Retina (tissue), 1 donor: Measurements from ENCODE around the gene DSTYK.

ENCODE experiments used
- DNase-seq: peaks from one replicate; pipeline ENCODE4 v3.0.0-alpha.2; 2016

DSTYK gene

GRCh38 chr1:205211169-205211838, at the start of gene DSTYK:
Gene DSTYK, minus strand, starts transcription at chr1:205211702. Its CDS starts 167 bp downstream, at chr1:205211535.
- DNase-seq = peak; percentile 94

- no peak for DNase-seq
Measured at GRCh38 chr1:205259998-205260397, 48.5 kb upstream of the DSTYK start.

DNA sequence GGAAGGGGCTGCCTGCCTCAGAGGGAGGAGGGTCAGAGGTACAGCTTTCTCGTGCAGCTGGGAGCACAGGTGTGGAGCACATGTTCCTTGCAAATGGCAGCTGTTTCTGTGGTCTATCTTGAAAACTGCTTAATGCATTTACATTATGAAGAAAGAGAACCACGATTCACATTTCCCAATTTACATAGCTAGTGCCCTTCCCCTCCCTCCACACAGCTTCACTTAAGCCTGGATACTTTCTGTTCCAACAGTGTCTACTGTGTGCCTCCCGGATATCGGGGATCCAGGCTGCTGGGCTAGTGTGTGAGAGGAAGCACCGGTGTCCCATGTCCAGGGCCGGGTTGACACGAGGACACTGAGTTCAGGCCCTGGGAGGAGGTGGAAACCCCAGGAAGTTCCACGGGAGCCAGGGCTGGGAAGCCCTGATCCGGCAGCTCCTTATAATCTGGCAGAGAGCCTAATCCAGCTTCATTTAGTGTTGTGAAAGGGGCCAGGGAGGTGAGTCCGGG, 47.9 kb upstream of the DSTYK start:
- no peak for DNase-seq

DNA sequence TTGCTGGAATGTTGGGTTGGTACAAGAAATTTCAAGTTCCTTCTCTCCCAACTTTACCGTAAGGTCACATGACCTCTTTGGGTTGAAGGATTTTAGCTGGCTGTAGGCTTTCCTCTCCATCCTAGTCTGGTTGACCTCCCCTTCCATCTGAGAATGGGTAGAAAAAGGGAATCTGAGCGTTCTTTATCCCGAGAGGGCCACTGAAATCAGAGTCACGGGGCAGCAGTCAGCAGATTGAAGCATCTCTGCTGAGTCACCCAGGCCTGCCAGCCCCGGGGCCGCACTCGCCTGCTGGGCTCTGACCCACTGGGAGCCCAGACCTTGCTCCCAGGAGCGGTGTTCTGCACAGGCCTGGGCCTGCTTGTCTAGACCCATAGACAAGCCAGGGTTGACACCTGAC, 47.2 kb upstream of the DSTYK start:
- no peak for DNase-seq

- no peak for DNase-seq
Measured at GRCh38 chr1:205258261-205258691, 46.8 kb upstream of the DSTYK start.

DNA sequence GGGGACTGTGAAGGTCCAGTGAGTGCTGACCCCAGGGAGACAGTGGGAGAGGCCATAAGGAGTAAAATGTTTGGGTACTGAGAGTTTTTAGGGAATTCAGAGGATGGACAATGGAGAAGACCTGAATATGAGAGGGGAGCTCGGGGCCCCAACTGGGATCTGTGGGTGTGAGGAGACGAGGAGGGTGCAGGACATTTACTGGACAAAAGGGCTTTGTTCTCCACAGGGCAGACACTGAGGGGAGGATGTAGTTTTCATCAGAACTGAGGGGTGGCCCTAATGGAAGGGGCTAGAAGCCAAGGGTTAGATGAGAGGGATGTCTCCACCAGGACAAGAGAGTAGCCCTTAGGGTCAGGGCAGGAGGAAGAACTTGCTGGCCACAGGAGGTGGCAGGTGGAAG, 46.2 kb upstream of the DSTYK start:
- DNase-seq = no peak

- no peak for DNase-seq
Measured at GRCh38 chr1:205256951-205257625, 45.6 kb upstream of the DSTYK start.

- peak; percentile 86 for DNase-seq
Measured at GRCh38 chr1:205255941-205256780, 44.7 kb upstream of the DSTYK start.

- DNase-seq = no peak
Measured at GRCh38 chr1:205251576-205251975, 40.1 kb upstream of the DSTYK start.

- no peak for DNase-seq
Measured at GRCh38 chr1:205250699-205251098, 39.2 kb upstream of the DSTYK start.

DNA sequence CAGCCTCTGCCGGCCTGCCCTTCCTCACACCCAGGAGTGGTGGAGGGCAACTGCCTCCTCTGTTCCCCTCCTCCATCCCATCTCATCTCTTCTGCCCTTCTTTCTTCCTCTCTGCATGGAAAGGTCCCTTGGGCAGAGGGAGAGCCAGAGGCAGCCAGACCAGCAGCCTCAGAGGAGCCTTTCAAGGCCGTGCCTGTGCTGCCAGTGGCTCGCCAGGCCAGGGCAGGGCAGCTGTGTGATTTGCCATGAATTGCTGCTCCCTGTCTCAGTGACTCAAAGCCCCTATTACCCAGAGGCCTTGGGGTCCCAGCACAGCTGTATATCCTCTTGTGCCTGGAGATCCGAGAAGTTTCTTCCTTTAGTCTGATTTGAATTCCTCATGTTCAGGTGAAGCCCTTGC, 38.1 kb upstream of the DSTYK start:
- DNase-seq = no peak

- no peak for DNase-seq
Measured at GRCh38 chr1:205248793-205249601, 37.5 kb upstream of the DSTYK start.

GRCh38 chr1:205247130-205247921, 35.8 kb upstream of the DSTYK start:
- peak; percentile 56 for DNase-seq

DNA sequence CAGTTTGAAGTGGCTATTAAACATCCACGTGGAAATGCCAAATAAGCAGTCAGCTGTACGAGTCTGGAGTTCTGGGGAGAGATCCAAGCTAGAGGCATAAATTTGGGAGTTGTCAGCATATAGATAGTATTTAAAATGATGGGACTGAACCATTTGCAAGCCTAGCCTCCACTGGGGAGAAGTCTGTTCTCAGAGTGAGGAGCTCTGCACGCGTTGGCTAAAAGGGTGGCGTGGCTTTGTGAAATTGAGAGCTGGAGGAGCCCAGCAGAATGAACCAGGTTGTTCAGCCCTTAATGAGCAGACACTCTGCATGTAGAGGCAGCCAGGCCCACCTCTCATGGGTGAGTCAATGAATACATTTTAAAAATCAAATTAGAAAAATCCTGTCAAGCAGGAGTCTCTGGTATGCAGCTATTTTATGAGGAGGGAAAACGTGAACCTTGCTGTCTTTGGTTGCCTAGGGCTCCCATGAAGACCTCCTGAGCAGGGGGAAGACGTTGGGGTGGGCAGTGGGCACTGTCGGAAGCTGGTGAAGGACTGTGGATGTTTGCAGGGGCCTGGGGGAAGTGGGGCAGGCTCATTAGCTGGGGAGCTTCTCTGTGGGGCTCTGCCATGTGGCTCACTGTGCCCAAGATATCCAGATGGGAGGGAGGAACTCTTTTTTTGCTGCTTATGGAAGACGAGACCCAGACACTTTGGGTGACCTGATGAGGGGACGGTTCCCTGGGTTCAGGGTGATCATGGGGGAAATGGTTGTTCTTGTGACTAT, 35.0 kb upstream of the DSTYK start:
- DNase-seq = no peak

GRCh38 chr1:205245096-205245495, 33.6 kb upstream of the DSTYK start:
- DNase-seq = no peak

DNA sequence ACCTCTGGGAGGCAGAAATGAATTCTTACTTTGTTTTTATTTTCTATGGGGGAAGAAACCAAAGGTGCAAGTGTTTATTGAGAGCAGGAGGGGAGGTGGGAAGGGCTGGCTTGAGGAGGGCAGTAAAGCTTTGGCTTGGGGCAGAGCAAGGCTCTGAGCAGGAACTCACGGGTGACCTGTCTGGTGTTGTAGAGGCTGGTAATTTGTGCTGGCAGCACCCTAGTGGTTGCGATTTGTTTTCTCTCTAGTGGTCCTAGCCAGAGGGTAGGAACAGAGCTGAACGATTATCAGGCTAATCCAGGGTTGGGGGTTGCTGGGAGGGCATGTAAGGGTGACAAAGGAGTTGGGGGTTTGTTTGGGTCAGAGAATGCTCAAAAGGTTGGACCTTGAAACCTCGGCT, 32.9 kb upstream of the DSTYK start:
- peak; percentile 83 for DNase-seq

GRCh38 chr1:205243350-205244191, 32.1 kb upstream of the DSTYK start:
- no peak for DNase-seq

DNA sequence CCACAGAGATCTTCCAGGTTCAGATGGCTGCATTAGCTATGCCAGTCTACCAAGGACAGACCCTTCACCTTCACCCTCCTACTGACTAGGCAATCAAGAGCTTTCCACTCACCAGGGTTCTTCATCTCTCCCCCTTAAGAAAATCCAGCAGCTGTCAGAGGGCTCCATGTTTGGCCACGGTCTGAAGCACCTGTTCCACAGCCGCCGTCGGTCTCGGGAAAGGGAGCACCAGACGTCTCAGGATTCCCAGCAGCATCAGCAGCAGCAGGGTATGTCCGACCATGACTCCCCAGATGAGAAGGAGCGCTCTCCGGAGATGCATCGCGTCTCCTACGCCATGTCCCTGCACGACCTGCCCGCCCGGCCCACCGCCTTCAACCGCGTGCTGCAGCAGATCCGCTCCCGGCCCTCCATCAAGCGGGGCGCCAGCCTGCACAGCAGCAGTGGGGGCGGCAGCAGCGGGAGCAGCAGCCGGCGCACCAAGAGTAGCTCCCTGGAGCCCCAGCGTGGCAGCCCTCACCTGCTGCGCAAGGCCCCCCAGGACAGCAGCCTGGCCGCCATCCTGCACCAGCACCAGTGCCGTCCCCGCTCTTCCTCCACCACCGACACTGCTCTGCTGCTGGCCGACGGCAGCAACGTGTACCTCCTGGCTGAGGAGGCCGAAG, 30.0 kb upstream of the DSTYK start:
- DNase-seq = no peak

DNA sequence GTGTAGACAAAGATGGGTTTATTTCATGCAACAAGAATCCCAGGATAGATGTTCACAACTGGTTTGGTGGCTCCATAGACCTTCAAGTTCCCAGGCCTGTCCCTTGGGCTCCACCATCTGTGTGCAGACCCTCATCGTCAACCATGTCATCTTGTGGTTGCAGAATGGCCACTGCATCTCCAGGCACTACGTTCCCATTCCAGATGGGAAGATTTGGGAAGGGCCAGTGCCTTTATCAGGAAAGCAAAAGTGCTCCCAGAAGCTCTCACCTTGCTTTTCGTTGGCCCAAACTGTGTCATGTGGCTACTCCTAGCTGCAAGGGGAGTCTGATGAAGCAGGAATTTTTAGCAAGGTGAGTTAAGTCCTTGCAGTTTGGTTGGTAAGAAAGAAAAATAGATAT, 29.1 kb upstream of the DSTYK start:
- DNase-seq = no peak
